Retinal pigment epithelial cell (primary cell): ENCODE measurements around the gene C17orf67.

Experiments used
- DNase-seq: peaks from one replicate; pipeline ENCODE4 v3.0.0-alpha.2; 2010; ENCODE audit warnings: low read depth
- H3K4me3 ChIP-seq: 2 replicates; pipeline ENCODE4 v1.5.1; 2011; ENCODE audit warnings: mild to moderate bottlenecking, low read length, control low read depth, moderate library complexity
- CTCF ChIP-seq: conservative IDR thresholded peaks from 2 replicates; pipeline ENCODE4 v1.5.1; 2011; ENCODE audit warnings: low read depth, low read length, control low read depth, inconsistent platforms

Gene C17orf67

GRCh38 chr17:56824503-56824902 is 9.2 kb downstream of the C17orf67 start:
- no peak for DNase-seq
- TF ChIP-seq CTCF = no peak

GRCh38 chr17:56823848-56824247 is 9.9 kb downstream of the C17orf67 start:
- TF ChIP-seq CTCF = no peak
- H3K4me3 ChIP-seq = no peak overlapping the region
- DNase-seq = no peak

More at GRCh38 chr17:56824503-56824902, 9.2 kb downstream of the C17orf67 start:
- H3K4me3 ChIP-seq = no peak overlapping the region

DNA sequence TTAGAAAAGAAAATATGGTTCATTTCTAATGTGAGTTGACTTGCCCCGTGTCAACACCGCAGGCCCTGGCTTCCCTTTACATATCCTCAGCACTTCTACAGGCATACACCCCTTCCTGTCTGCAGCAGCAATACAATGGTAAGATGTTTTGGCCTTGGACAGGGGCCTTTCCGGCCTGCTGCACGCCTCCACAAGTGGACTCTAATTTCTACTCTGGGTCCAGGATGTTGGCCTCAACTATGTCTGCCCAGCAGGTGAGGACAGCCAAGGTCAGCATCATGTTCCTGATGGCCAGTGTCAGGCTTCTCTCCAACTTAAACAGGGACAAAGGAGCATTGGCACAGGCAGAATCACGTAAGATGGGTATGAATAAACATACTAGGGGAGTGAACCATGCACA is 11.0 kb downstream of the C17orf67 start:
- no peak overlapping the region for H3K4me3 ChIP-seq
- TF ChIP-seq CTCF = no peak
- no peak for DNase-seq

- no peak for DNase-seq
- H3K4me3 ChIP-seq = no peak overlapping the region
- TF ChIP-seq CTCF = no peak
Measured at GRCh38 chr17:56821847-56822534, 11.7 kb downstream of the C17orf67 start.

DNA sequence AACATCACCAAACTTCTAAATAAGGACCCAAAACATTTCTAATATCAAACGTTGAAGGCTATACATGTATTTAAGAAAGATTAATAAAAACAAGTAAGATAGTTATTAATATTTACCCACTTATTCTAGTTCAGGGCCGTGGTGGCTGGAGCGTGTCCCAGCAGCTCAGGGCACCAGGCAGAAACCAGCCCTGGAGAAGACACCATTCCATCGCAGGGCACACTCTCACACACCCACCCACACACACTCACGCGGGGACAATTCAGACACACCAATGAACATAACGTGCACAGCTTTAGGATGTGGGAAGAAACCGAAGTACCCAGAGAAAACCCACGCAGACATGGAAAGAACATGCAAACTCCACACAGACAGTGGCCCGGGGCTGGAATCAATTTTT is 13.5 kb downstream of the C17orf67 start:
- TF ChIP-seq CTCF = no peak
- DNase-seq = no peak
- no peak overlapping the region for H3K4me3 ChIP-seq

DNA sequence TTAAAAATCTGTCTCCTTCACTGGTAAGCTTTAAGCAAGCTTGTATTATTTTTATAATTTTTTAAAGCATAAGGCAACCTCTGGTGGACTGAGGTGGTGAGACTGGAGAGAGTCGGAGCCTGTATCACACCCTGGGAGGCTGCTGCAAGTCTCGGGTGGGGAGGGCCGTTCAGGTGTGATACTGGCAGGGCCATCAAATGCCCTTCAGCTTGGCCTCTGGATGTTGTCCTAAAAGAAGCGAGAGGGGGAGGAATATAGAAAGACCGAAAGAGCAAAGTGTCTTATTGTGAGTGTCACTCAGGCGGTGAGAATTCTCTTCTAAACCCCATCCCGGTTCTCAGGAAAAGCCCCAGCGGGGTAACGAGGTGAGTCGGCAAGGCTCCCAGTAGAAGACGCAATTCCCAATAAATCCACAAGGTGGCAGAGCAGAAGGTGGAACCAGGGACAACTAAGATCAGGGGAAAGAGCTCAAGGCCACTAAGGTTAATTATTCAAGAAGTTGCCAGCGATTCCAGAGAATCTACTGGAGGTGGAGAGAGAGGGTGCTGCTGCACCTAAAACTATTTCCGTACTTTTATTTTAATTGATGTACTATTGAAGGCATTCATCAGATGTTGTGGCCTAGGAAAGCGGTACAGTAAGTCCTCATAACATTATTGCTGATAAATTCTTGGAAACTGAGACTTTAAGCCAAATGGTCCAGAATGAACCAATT is 14.1 kb downstream of the C17orf67 start:
- TF ChIP-seq CTCF = peak; percentile 83
- no peak for DNase-seq

DNA sequence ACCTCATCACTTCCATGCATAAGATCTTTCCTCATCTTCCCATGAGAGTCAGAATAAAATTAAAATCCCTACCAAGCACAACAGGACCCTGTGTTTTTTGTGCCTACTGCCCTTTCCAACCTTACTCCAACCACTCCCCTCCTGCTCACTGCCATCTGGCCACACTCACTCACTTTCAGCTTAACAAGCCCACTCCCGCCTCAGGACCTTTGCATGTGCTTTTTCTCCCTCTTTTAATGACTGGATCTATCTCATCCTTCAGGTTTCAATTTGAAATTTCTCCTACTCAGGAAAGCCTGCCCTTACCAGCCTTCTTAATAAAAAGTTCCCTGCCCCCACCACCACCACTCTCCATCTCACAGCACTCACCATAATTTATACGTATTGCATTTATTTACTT is 14.7 kb downstream of the C17orf67 start:
- H3K4me3 ChIP-seq = no peak overlapping the region
- no peak for DNase-seq
- TF ChIP-seq CTCF = no peak

More for the DNA sequence above, 14.1 kb downstream of the C17orf67 start:
- no peak overlapping the region for H3K4me3 ChIP-seq
